Hepatocyte (in vitro differentiated cells): ENCODE measurements around the gene KDM1B. TPM values are rescaled to one million over a fixed set of nuclear protein-coding genes. Genes with fewer than 3 reads are reported as not detected.

Experiments
- DNase-seq: peaks from one replicate; pipeline ENCODE4 v3.0.0-alpha.2; 2016; ENCODE audit warnings: low spot score
- H2AFZ ChIP-seq: fragments of 200-600 bp; sonication (generic); 2 replicates; pipeline ENCODE4 v1.6.0; 2016; ENCODE audit warnings: antibody characterized with exemption, mild to moderate bottlenecking
- H3K27ac ChIP-seq: fragments of 200-600 bp; sonication (generic); 2 replicates; pipeline ENCODE4 v1.5.1; 2016; ENCODE audit warnings: mild to moderate bottlenecking
- H3K27me3 ChIP-seq: fragments of 200-600 bp; sonication (generic); 2 replicates; pipeline ENCODE4 v1.6.1; 2016
- H3K36me3 ChIP-seq: fragments of 200-600 bp; sonication (generic); replicated peaks from 2 replicates; pipeline ENCODE4 v1.5.1; 2016; ENCODE audit warnings: low read depth; ENCODE audit not compliant: insufficient read depth
- H3K4me1 ChIP-seq: fragments of 200-600 bp; sonication (generic); 2 replicates; pipeline ENCODE4 v1.5.1; 2016; ENCODE audit warnings: mild to moderate bottlenecking, moderate library complexity; ENCODE audit not compliant: insufficient read depth
- H3K4me2 ChIP-seq: fragments of 200-600 bp; sonication (generic); 2 replicates; pipeline ENCODE4 v1.6.0; 2016
- H3K4me3 ChIP-seq: fragments of 200-600 bp; sonication (generic); 2 replicates; pipeline ENCODE4 v1.5.1; 2016; ENCODE audit warnings: mild to moderate bottlenecking
- H3K79me2 ChIP-seq: fragments of 200-600 bp; sonication (generic); 2 replicates; pipeline ENCODE4 v1.6.0; 2017; ENCODE audit warnings: mild to moderate bottlenecking
- H3K9me2 ChIP-seq: fragments of 200-600 bp; sonication (generic); replicated peaks from 2 replicates; pipeline ENCODE4 v1.6.0; 2017; ENCODE audit warnings: mild to moderate bottlenecking; ENCODE audit not compliant: insufficient read depth
- H3K9me3 ChIP-seq: fragments of 200-600 bp; sonication (generic); 2 replicates; pipeline ENCODE4 v1.5.1; 2016; ENCODE audit warnings: low read depth, mild to moderate bottlenecking
- H4K20me1 ChIP-seq: fragments of 200-600 bp; sonication (generic); 2 replicates; pipeline ENCODE4 v1.6.0; 2016; ENCODE audit warnings: mild to moderate bottlenecking; ENCODE audit not compliant: insufficient read depth, poor library complexity, severe bottlenecking
- CTCF ChIP-seq: fragments of 200-600 bp; sonication (generic); IDR thresholded peaks from 2 replicates; pipeline ENCODE4 v1.5.1; 2016; ENCODE audit warnings: antibody characterized with exemption, mild to moderate bottlenecking; ENCODE audit not compliant: poor library complexity
- EZH2 ChIP-seq: fragments of 200-600 bp; sonication (generic); IDR thresholded peaks from 2 replicates; pipeline ENCODE4 v1.6.1; 2016; ENCODE audit warnings: antibody characterized with exemption, mild to moderate bottlenecking, borderline replicate concordance
- EZH2phosphoT487 ChIP-seq: fragments of 200-600 bp; sonication (generic); IDR thresholded peaks from one replicate; pipeline ENCODE4 v1.6.1; 2018; ENCODE audit warnings: antibody characterized with exemption, mild to moderate bottlenecking, low read depth, moderate library complexity; ENCODE audit not compliant: unreplicated experiment, severe bottlenecking
- WGBS: methylation state at CpG from one replicate; pipeline ENCODE4 v1.1.6; 2016; ENCODE audit warnings: low lambda C conversion rate; ENCODE audit errors: missing lambda C conversion rate; 5-methylcytosine and 5-hydroxymethylcytosine counted together
- polyA plus RNA-seq: library from polyadenylated mRNA; unstranded; fragments of >200 nt; fragmentation: Nextera tagmentation; extraction: Ambion mirVana; gene quantifications from 2 replicates; pipeline ENCODE4 v1.2.1, GENCODE V29; 2016
- small RNA-seq: library from RNA; depleted of rRNA; stranded (forward); fragments of <200 nt; gene quantifications from one replicate; pipeline ENCODE3, GENCODE V24; 2014
- total RNA-seq: library from RNA; depleted of rRNA; stranded (reverse); fragments of >200 nt; gene quantifications from 2 replicates; pipeline ENCODE4 v1.2.3, GENCODE V29; 2014

The KDM1B gene
- total and polyA plus RNA-seq, 2 experiments from 2014 or later: 5.9 to 9.1 TPM

DNA sequence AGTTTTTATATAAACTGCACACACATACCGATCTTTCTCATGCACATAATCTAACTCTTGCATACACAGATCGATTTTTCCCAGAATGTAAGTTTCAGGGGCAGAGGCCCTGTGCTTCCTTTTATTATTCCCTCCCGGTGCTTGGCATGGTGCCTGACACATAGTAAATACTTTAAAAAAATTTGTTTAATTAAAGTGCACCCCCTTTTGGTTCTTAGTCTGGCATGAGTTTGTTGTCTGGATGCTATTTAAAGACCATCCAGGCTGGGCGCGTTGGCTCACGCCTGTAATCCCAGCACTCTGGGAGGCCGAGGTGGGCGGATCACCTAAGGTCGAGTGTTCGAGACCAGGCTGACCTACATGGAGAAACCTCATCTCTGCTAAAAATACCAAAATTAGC, 114.5 kb downstream of the KDM1B start:
- WGBS: 89% methylated on average over 10 of the region's 10 CpGs
- no peaks in the 10 kb centered on the region for H3K4me1 ChIP-seq
- no peaks in the 10 kb centered on the region for H4K20me1 ChIP-seq
- H3K9me2 ChIP-seq: no peaks in the 10 kb centered on the region
- no peak overlapping the region for H3K4me3 ChIP-seq
- no peaks in the 10 kb centered on the region for H3K36me3 ChIP-seq
- no peaks in the 10 kb centered on the region for H3K9me3 ChIP-seq
- no peak overlapping the region for H3K27ac ChIP-seq
- H3K4me2 ChIP-seq: no peak overlapping the region
- DNase-seq: no peak
- no peak for TF ChIP-seq EZH2
- no peak for TF ChIP-seq CTCF
- no peak for TF ChIP-seq EZH2phosphoT487
- peaks cover 10% of the 10 kb centered on the region for H3K27me3 ChIP-seq
- no peaks in the 10 kb centered on the region for H3K79me2 ChIP-seq
- no peak overlapping the region for H2AFZ ChIP-seq

DNA sequence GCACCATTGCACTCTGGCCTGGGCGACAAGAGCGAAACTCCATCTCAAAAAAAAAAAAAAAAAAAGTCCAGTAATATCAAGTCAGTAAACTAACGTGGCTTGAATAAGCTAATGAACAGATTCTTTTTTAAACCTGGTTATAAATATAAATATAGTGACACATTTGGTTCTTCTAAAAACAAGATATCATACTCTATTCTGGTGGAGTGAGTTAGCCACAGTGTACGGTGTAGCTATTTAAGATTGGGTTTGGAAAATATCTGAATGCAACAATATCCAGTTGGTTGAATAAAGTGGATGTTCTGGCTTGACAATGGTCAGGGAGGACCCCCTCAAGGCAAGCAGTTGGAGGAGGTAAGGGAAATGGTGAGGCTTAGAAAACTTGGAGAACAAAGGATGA, 115.0 kb downstream of the KDM1B start:
- Histone ChIP-seq H3K9me3 (no peaks in the 10 kb centered on the region), H3K27ac (no peak overlapping the region), H3K4me1 (no peaks in the 10 kb centered on the region), H3K9me2 (no peaks in the 10 kb centered on the region), H3K79me2 (no peaks in the 10 kb centered on the region), H3K4me3 (no peak overlapping the region), H4K20me1 (no peaks in the 10 kb centered on the region), H2AFZ (no peak overlapping the region), H3K27me3 (peaks cover 15% of the 10 kb centered on the region), H3K36me3 (no peaks in the 10 kb centered on the region), H3K4me2 (no peak overlapping the region)
- 97% methylated on average over 4 of the region's 4 CpGs for WGBS
- no peak for TF ChIP-seq EZH2phosphoT487
- TF ChIP-seq CTCF: no peak
- TF ChIP-seq EZH2: no peak
- no peak for DNase-seq

Small RNA genes within 50 kb of the gene (small RNA-seq; reads per million reads assigned to genes)
- not detected for gene RF00019

Other genes starting within 250 kb of the KDM1B start
- gene KIF13A, start 167.8 kb upstream of the KDM1B start, total RNA-seq: 27.9 TPM in 2 replicates
- gene KIF13A, start 167.8 kb upstream of the KDM1B start, polyA plus RNA-seq: 13.0 and 16.2 TPM in 2 replicates
- 0.84 and 1.5 TPM in 2 replicates for gene NHLRC1, start 32.7 kb upstream of the KDM1B start, total RNA-seq
- 0.99 and 1.6 TPM in 2 replicates for gene NHLRC1, start 32.7 kb upstream of the KDM1B start, polyA plus RNA-seq
- gene TPMT, start 345 bp upstream of the KDM1B start, total RNA-seq: 12.9 and 15.5 TPM in 2 replicates
- gene TPMT, start 345 bp upstream of the KDM1B start, polyA plus RNA-seq: 10.0 and 10.5 TPM in 2 replicates
- 70.8 and 81.3 TPM in 2 replicates for gene DEK, start 109.1 kb downstream of the KDM1B start, total RNA-seq
- gene DEK, start 109.1 kb downstream of the KDM1B start, polyA plus RNA-seq: 39.9 and 61.0 TPM in 2 replicates
- gene RNF144B, start 231.9 kb downstream of the KDM1B start, total RNA-seq: 1.8 and 2.2 TPM in 2 replicates
- gene RNF144B, start 231.9 kb downstream of the KDM1B start, polyA plus RNA-seq: 0.37 and 0.72 TPM in 2 replicates